HepG2 (cell line): ENCODE data around the gene NRAP. TPM values are rescaled to one million over a fixed set of nuclear protein-coding genes. Genes with fewer than 3 reads are reported as not detected.

Source experiments
- ATRX ChIP-seq: sonication (generic); formaldehyde crosslinking; IDR thresholded peaks from 2 replicates; pipeline ENCODE4 v1.4.0; 2020; ENCODE audit warnings: missing genetic modification reagents, borderline replicate concordance
- EEA1 ChIP-seq: sonication (generic); formaldehyde crosslinking; IDR thresholded peaks from 2 replicates; pipeline ENCODE4 v1.5.1; 2020; ENCODE audit warnings: mild to moderate bottlenecking, missing genetic modification reagents, borderline replicate concordance
- EED ChIP-seq: sonication (generic); formaldehyde crosslinking; IDR thresholded peaks from 2 replicates; pipeline ENCODE4 v1.5.0; 2020; ENCODE audit warnings: mild to moderate bottlenecking, missing genetic modification reagents
- KMT2A ChIP-seq: sonication (generic); formaldehyde crosslinking; IDR thresholded peaks from 2 replicates; pipeline ENCODE4 v1.4.0; 2020; ENCODE audit warnings: missing genetic modification reagents
- KMT2B ChIP-seq: IDR thresholded peaks from 2 replicates; pipeline ENCODE4 v1.6.1; 2016; ENCODE audit warnings: missing genetic modification reagents, missing compliant biosample characterization
- NPAS2 ChIP-seq: sonication (generic); formaldehyde crosslinking; IDR thresholded peaks from 2 replicates; pipeline ENCODE4 v1.8.0; 2022; ENCODE audit warnings: mild to moderate bottlenecking, missing genetic modification reagents, borderline replicate concordance
- RELA ChIP-seq: sonication (generic); formaldehyde crosslinking; IDR thresholded peaks from 2 replicates; pipeline ENCODE4 v1.4.0; 2020; ENCODE audit warnings: missing genetic modification reagents
- SRSF4 ChIP-seq: fragments of 200-400 bp; formaldehyde crosslinking; IDR thresholded peaks from one replicate; pipeline ENCODE4 v1.6.1; 2018; ENCODE audit warnings: mild to moderate bottlenecking, low read depth, low read length, moderate library complexity; ENCODE audit not compliant: poor library complexity, severe bottlenecking
- ZNF224 ChIP-seq: sonication (generic); formaldehyde crosslinking; IDR thresholded peaks from 2 replicates; pipeline ENCODE4 v1.5.0; 2020; ENCODE audit warnings: mild to moderate bottlenecking, missing genetic modification reagents
- ZNF354B ChIP-seq: sonication (generic); formaldehyde crosslinking; IDR thresholded peaks from 2 replicates; pipeline ENCODE4 v1.8.0; 2022; ENCODE audit warnings: mild to moderate bottlenecking, missing genetic modification reagents
- ZNF558 ChIP-seq: sonication (generic); formaldehyde crosslinking; IDR thresholded peaks from 2 replicates; pipeline ENCODE4 v1.9.0; 2022; ENCODE audit warnings: mild to moderate bottlenecking, missing genetic modification reagents, borderline replicate concordance
- ZNF703 ChIP-seq: sonication (generic); formaldehyde crosslinking; IDR thresholded peaks from 2 replicates; pipeline ENCODE4 v1.5.1; 2020; ENCODE audit warnings: missing genetic modification reagents, mild to moderate bottlenecking, moderate library complexity, borderline replicate concordance
- ZNF747 ChIP-seq: sonication (generic); formaldehyde crosslinking; IDR thresholded peaks from 2 replicates; pipeline ENCODE4 v1.8.1; 2023; ENCODE audit warnings: missing genetic modification reagents, mild to moderate bottlenecking, borderline replicate concordance
- ZSCAN30 ChIP-seq: sonication (generic); formaldehyde crosslinking; IDR thresholded peaks from 2 replicates; pipeline ENCODE4 v1.5.0; 2020; ENCODE audit warnings: mild to moderate bottlenecking, missing genetic modification reagents
- polyA plus RNA-seq, 8 experiments: library from polyadenylated mRNA; depleted of rRNA in 3 of 8; stranded (reverse) in 7 of 8; unstranded in 1 of 8; fragments of >200 nt; fragmentation: Illumina TruSeq in 4 of 8; extraction: Trizol in 4 of 8; gene quantifications; 2 replicates each; pipeline versions ENCODE4 v1.2.1 to v1.2.3, GENCODE V29; 2011 to 2016; ENCODE audit warnings: low read depth in 4 of 8, missing spikeins in 1 of 8, mixed read lengths in 1 of 8; ENCODE audit not compliant: insufficient read depth in 1 of 8
- total RNA-seq, 5 experiments: library from RNA; depleted of rRNA; stranded (reverse); fragments of >200 nt; fragmentation: Illumina TruSeq; extraction: Trizol; gene quantifications; 2 replicates each; pipeline ENCODE4 v1.2.3, GENCODE V29; 2016; ENCODE audit warnings: low read depth in 1 of 5
- TF ChIP-seq, protein P1 (sequence below), 2 experiments: IDR thresholded peaks; 2 replicates each; pipeline ENCODE4 v1.6.1; 2011 to 2012; ENCODE audit warnings: low read length in 2 of 2, borderline replicate concordance in 1 of 2, low read depth in 1 of 2, mild to moderate bottlenecking in 1 of 2, moderate library complexity in 1 of 2
- TF ChIP-seq, protein P2 (sequence below): sonication (generic); formaldehyde crosslinking; IDR thresholded peaks from 2 replicates; pipeline ENCODE4 v1.5.0; 2020; ENCODE audit warnings: missing genetic modification reagents
- TF ChIP-seq, protein P3 (sequence below): sonication (generic); formaldehyde crosslinking; IDR thresholded peaks from 2 replicates; pipeline ENCODE4 v1.4.0; 2020; ENCODE audit warnings: missing genetic modification reagents; ENCODE audit errors: not compliant biosample characterization
- TF ChIP-seq, protein P4 (sequence below): sonication (generic); formaldehyde crosslinking; IDR thresholded peaks from 2 replicates; pipeline ENCODE4 v1.4.0; 2020; ENCODE audit warnings: missing genetic modification reagents, borderline replicate concordance
- TF ChIP-seq, protein P5 (sequence below): sonication (generic); formaldehyde crosslinking; IDR thresholded peaks from 2 replicates; pipeline ENCODE4 v1.4.0; 2020; ENCODE audit warnings: mild to moderate bottlenecking, missing genetic modification reagents

The NRAP gene
- total and polyA plus RNA-seq, 2 of the 13 experiments (the other 11 are each of a cell fraction or from before 2014, with no cell fraction given), result not detected

DNA sequence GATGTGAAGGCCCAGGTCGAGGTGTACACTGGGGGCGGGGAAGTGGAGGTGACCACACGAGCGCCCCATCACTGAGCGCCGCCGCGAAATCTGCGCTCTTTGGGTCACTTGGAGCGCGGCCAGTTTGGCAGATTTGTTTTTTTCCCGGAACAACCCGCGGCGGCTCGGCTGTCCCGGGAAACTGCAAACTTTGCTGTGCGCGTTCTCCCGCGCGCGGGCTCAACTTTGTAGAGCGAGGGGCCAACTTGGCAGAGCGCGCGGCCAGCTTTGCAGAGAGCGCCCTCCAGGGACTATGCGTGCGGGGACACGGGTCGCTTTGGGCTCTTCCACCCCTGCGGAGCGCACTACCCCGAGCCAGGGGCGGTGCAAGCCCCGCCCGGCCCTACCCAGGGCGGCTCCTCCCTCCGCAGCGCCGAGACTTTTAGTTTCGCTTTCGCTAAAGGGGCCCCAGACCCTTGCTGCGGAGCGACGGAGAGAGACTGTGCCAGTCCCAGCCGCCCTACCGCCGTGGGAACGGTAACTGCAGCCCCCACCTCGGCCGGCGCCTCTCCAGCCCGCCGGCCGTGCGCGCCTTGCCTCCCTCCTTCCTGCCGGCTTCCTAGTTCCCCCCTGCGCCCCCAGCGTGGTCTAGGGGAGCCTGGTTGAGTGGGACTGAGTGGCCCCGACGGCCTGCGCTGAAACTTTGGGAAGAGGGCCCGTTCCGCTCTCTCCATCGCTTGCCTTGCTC, 15.8 kb upstream of the NRAP start, which contains the start of gene CASP7 (continued):
- TF ChIP-seq NPAS2 (CRISPR knock-in tag) (no peak), ZNF703 (CRISPR knock-in tag) (no peak), ZNF558 (CRISPR knock-in tag) (peak; percentile 60; the same call in 1 of the 2 replicates), SRSF4 (no peak), EED (CRISPR knock-in tag) (no peak), EEA1 (CRISPR knock-in tag) (no peak), ATRX (CRISPR knock-in tag) (no peak), KMT2B (peak; percentile 95), KMT2A (CRISPR knock-in tag) (peak; percentile 99), ZNF224 (CRISPR knock-in tag) (peak; percentile 8; the same call in 1 of the 2 replicates), ZSCAN30 (no peak), ZNF354B (CRISPR knock-in tag) (no peak), ZNF747 (CRISPR knock-in tag) (0 out of 2 replicates have a peak, but pooled peaks have one; percentile 34), RELA (CRISPR knock-in tag) (no peak)
- TF ChIP-seq, protein P1, sequence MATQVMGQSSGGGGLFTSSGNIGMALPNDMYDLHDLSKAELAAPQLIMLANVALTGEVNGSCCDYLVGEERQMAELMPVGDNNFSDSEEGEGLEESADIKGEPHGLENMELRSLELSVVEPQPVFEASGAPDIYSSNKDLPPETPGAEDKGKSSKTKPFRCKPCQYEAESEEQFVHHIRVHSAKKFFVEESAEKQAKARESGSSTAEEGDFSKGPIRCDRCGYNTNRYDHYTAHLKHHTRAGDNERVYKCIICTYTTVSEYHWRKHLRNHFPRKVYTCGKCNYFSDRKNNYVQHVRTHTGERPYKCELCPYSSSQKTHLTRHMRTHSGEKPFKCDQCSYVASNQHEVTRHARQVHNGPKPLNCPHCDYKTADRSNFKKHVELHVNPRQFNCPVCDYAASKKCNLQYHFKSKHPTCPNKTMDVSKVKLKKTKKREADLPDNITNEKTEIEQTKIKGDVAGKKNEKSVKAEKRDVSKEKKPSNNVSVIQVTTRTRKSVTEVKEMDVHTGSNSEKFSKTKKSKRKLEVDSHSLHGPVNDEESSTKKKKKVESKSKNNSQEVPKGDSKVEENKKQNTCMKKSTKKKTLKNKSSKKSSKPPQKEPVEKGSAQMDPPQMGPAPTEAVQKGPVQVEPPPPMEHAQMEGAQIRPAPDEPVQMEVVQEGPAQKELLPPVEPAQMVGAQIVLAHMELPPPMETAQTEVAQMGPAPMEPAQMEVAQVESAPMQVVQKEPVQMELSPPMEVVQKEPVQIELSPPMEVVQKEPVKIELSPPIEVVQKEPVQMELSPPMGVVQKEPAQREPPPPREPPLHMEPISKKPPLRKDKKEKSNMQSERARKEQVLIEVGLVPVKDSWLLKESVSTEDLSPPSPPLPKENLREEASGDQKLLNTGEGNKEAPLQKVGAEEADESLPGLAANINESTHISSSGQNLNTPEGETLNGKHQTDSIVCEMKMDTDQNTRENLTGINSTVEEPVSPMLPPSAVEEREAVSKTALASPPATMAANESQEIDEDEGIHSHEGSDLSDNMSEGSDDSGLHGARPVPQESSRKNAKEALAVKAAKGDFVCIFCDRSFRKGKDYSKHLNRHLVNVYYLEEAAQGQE (IDR thresholded peaks at IDR 0.05; ENCODE audit: borderline replicate concordance in 1 of 2, low read depth in 1 of 2, low read length in 2 of 2), result no peak
- TF ChIP-seq, protein P2, sequence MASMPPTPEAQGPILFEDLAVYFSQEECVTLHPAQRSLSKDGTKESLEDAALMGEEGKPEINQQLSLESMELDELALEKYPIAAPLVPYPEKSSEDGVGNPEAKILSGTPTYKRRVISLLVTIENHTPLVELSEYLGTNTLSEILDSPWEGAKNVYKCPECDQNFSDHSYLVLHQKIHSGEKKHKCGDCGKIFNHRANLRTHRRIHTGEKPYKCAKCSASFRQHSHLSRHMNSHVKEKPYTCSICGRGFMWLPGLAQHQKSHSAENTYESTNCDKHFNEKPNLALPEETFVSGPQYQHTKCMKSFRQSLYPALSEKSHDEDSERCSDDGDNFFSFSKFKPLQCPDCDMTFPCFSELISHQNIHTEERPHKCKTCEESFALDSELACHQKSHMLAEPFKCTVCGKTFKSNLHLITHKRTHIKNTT, result no peak
- TF ChIP-seq, protein P3, sequence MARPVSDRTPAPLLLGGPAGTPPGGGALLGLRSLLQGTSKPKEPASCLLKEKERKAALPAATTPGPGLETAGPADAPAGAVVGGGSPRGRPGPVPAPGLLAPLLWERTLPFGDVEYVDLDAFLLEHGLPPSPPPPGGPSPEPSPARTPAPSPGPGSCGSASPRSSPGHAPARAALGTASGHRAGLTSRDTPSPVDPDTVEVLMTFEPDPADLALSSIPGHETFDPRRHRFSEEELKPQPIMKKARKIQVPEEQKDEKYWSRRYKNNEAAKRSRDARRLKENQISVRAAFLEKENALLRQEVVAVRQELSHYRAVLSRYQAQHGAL (CRISPR knock-in tag), result no peak
- TF ChIP-seq, protein P4, sequence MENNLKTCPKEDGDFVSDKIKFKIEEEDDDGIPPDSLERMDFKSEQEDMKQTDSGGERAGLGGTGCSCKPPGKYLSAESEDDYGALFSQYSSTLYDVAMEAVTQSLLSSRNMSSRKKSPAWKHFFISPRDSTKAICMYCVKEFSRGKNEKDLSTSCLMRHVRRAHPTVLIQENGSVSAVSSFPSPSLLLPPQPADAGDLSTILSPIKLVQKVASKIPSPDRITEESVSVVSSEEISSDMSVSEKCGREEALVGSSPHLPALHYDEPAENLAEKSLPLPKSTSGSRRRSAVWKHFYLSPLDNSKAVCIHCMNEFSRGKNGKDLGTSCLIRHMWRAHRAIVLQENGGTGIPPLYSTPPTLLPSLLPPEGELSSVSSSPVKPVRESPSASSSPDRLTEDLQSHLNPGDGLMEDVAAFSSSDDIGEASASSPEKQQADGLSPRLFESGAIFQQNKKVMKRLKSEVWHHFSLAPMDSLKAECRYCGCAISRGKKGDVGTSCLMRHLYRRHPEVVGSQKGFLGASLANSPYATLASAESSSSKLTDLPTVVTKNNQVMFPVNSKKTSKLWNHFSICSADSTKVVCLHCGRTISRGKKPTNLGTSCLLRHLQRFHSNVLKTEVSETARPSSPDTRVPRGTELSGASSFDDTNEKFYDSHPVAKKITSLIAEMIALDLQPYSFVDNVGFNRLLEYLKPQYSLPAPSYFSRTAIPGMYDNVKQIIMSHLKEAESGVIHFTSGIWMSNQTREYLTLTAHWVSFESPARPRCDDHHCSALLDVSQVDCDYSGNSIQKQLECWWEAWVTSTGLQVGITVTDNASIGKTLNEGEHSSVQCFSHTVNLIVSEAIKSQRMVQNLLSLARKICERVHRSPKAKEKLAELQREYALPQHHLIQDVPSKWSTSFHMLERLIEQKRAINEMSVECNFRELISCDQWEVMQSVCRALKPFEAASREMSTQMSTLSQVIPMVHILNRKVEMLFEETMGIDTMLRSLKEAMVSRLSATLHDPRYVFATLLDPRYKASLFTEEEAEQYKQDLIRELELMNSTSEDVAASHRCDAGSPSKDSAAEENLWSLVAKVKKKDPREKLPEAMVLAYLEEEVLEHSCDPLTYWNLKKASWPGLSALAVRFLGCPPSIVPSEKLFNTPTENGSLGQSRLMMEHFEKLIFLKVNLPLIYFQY (CRISPR knock-in tag), result no peak
- TF ChIP-seq, protein P5, sequence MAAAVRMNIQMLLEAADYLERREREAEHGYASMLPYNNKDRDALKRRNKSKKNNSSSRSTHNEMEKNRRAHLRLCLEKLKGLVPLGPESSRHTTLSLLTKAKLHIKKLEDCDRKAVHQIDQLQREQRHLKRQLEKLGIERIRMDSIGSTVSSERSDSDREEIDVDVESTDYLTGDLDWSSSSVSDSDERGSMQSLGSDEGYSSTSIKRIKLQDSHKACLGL, result 0 out of 2 replicates have a peak, but pooled peaks have one; percentile 5
